Neural progenitor cell (in vitro differentiated cells): Measurements from ENCODE around the gene TPCN1. TPM values are rescaled to one million over a fixed set of nuclear protein-coding genes. Genes with fewer than 3 reads are reported as not detected.

Source experiments
- DNase-seq: peaks from one replicate; pipeline ENCODE4 v3.0.0-alpha.2; 2016; ENCODE audit warnings: low spot score
- H2AFZ ChIP-seq: fragments of 200-600 bp; sonication (generic); replicated peaks from 2 replicates; pipeline ENCODE4 v1.6.1; 2016; ENCODE audit warnings: antibody characterized with exemption
- H3F3A ChIP-seq: fragments of 200-600 bp; sonication (generic); 2 replicates; pipeline ENCODE4 v1.6.1; 2016; ENCODE audit warnings: antibody characterized with exemption, low read depth
- H3K27ac ChIP-seq: fragments of 200-600 bp; sonication (generic); 2 replicates; pipeline ENCODE4 v1.5.1; 2016; ENCODE audit warnings: mild to moderate bottlenecking
- H3K27me3 ChIP-seq: fragments of 200-600 bp; sonication (generic); 2 replicates; pipeline ENCODE4 v1.6.1; 2016; ENCODE audit warnings: mild to moderate bottlenecking, moderate library complexity
- H3K36me3 ChIP-seq: fragments of 200-600 bp; sonication (generic); 2 replicates; pipeline ENCODE4 v1.5.1; 2016
- H3K4me1 ChIP-seq: fragments of 200-600 bp; sonication (generic); 2 replicates; pipeline ENCODE4 v1.6.1; 2016; ENCODE audit warnings: mixed run types
- H3K4me2 ChIP-seq: fragments of 200-600 bp; sonication (generic); 2 replicates; pipeline ENCODE4 v1.6.1; 2016
- H3K4me3 ChIP-seq: fragments of 200-600 bp; sonication (generic); 2 replicates; pipeline ENCODE4 v1.5.1; 2016
- H3K79me2 ChIP-seq: fragments of 200-600 bp; sonication (generic); 2 replicates; pipeline ENCODE4 v1.6.1; 2016; ENCODE audit warnings: low read depth
- H3K9ac ChIP-seq: fragments of 200-600 bp; sonication (generic); 2 replicates; pipeline ENCODE4 v1.6.1; 2016
- H3K9me3 ChIP-seq: fragments of 200-600 bp; sonication (generic); 2 replicates; pipeline ENCODE4 v1.5.1; 2016; ENCODE audit warnings: low read depth
- H4K20me1 ChIP-seq: fragments of 200-600 bp; sonication (generic); 2 replicates; pipeline ENCODE4 v1.6.1; 2016; ENCODE audit warnings: low read depth
- H3K27ac Mint-ChIP-seq: 3 replicates; pipeline ENCODE4 v1.8.0; 2021; ENCODE audit warnings: mixed read lengths
- H3K27me3 Mint-ChIP-seq: 2 replicates; pipeline ENCODE4 v1.8.0; 2022; ENCODE audit warnings: low read depth, mild to moderate bottlenecking, inconsistent platforms, moderate library complexity, mixed read lengths; ENCODE audit not compliant: insufficient read depth
- H3K36me3 Mint-ChIP-seq: 3 replicates; pipeline ENCODE4 v1.8.0; 2021; ENCODE audit warnings: mixed read lengths
- H3K4me1 Mint-ChIP-seq: 3 replicates; pipeline ENCODE4 v1.8.0; 2021; ENCODE audit warnings: mixed read lengths
- H3K4me3 Mint-ChIP-seq: 3 replicates; pipeline ENCODE4 v1.8.0; 2021; ENCODE audit warnings: mild to moderate bottlenecking, moderate library complexity, mixed read lengths
- H3K9me3 Mint-ChIP-seq: 3 replicates; pipeline ENCODE4 v1.8.0; 2020; ENCODE audit warnings: mixed read lengths
- EZH2 ChIP-seq: fragments of 200-600 bp; sonication (generic); IDR thresholded peaks from 2 replicates; pipeline ENCODE4 v1.6.1; 2017; ENCODE audit warnings: antibody characterized with exemption, mild to moderate bottlenecking, moderate library complexity
- EZH2phosphoT487 ChIP-seq: fragments of 200-600 bp; sonication (generic); IDR thresholded peaks from 2 replicates; pipeline ENCODE4 v1.6.1; 2017; ENCODE audit warnings: antibody characterized with exemption
- total RNA-seq: library from RNA; depleted of rRNA; stranded (reverse); fragments of >200 nt; gene quantifications from 2 replicates; pipeline ENCODE4 v1.2.3, GENCODE V29; 2015; ENCODE audit warnings: low replicate concordance
- TF ChIP-seq, protein P1 (sequence below): fragments of 200-600 bp; sonication (generic); IDR thresholded peaks from 2 replicates; pipeline ENCODE4 v1.5.1; 2017; ENCODE audit warnings: antibody characterized with exemption, mild to moderate bottlenecking

TPCN1 gene
- total RNA-seq, 1 donor from 2014 or later, result 12.2 TPM

GRCh38 chr12:113268621-113269020 is 47.4 kb downstream of the TPCN1 start:
- peaks cover 28% of the 10 kb centered on the region for H3K4me1 Mint-ChIP-seq
- Histone ChIP-seq H3K27ac (no peak overlapping the region), H3F3A (no peaks in the 10 kb centered on the region), H3K4me2 (no peak overlapping the region), H3K36me3 (no peaks in the 10 kb centered on the region), H3K79me2 (no peaks in the 10 kb centered on the region), H3K9ac (no peak overlapping the region), H3K27me3 (no peaks in the 10 kb centered on the region), H2AFZ (no peak overlapping the region), H3K4me3 (no peak overlapping the region), H3K4me1 (peaks cover 7% of the 10 kb centered on the region), H4K20me1 (no peaks in the 10 kb centered on the region), H3K9me3 (no peaks in the 10 kb centered on the region)
- no peak overlapping the region for H3K4me3 Mint-ChIP-seq
- no peak for DNase-seq
- TF ChIP-seq EZH2phosphoT487, result no peak
- TF ChIP-seq, protein P1, sequence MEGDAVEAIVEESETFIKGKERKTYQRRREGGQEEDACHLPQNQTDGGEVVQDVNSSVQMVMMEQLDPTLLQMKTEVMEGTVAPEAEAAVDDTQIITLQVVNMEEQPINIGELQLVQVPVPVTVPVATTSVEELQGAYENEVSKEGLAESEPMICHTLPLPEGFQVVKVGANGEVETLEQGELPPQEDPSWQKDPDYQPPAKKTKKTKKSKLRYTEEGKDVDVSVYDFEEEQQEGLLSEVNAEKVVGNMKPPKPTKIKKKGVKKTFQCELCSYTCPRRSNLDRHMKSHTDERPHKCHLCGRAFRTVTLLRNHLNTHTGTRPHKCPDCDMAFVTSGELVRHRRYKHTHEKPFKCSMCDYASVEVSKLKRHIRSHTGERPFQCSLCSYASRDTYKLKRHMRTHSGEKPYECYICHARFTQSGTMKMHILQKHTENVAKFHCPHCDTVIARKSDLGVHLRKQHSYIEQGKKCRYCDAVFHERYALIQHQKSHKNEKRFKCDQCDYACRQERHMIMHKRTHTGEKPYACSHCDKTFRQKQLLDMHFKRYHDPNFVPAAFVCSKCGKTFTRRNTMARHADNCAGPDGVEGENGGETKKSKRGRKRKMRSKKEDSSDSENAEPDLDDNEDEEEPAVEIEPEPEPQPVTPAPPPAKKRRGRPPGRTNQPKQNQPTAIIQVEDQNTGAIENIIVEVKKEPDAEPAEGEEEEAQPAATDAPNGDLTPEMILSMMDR, result no peak
- TF ChIP-seq EZH2, result no peak
- H3K27me3 Mint-ChIP-seq, result peaks cover 2% of the 10 kb centered on the region
- peaks cover 6% of the 10 kb centered on the region for H3K36me3 Mint-ChIP-seq
- H3K9me3 Mint-ChIP-seq, result no peaks in the 10 kb centered on the region
- H3K27ac Mint-ChIP-seq, result no peak overlapping the region

DNA sequence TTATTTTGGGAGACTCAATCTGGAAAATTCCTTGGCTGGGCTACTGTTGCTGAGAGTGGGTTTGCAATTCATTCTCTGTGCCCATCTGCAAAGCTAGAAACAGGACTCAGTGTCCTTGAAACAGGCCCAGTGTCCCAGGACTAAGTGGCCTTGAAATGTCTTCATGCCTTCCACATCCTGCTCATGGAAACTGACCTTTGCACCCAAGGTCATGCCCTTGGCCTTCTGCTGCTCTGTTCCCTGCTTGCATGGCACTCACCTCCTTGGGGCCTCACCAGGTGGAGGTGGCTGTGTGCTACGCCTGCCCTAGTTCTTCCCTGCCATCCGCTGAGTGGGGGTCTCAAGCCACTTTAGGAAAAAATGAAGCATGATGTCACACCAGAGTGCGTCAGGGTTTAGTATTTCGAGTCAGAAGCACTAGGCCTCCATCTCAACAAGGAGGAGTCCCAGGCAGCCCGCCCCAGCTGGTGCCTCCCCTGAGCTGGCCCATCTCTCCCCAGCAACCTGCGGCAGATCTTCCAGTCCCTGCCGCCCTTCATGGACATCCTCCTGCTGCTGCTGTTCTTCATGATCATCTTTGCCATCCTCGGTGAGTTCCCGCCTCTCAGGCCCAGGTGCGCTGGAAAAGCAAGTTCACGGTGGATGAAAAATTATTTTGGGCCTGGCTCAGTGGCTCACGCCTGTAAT is 48.1 kb downstream of the TPCN1 start:
- Histone ChIP-seq H3K4me3 (no peak overlapping the region), H3K9me3 (no peaks in the 10 kb centered on the region), H4K20me1 (no peaks in the 10 kb centered on the region), H3K9ac (no peak overlapping the region), H3K27ac (no peak overlapping the region), H3K36me3 (no peaks in the 10 kb centered on the region), H2AFZ (no peak overlapping the region), H3K4me1 (peaks cover 7% of the 10 kb centered on the region), H3K79me2 (no peaks in the 10 kb centered on the region), H3F3A (no peaks in the 10 kb centered on the region), H3K27me3 (no peaks in the 10 kb centered on the region), H3K4me2 (no peak overlapping the region)
- H3K27ac Mint-ChIP-seq, result no peak overlapping the region
- H3K9me3 Mint-ChIP-seq, result no peaks in the 10 kb centered on the region
- DNase-seq, result no peak
- H3K4me1 Mint-ChIP-seq, result peaks cover 29% of the 10 kb centered on the region
- TF ChIP-seq EZH2, result no peak
- TF ChIP-seq, protein P1, result no peak
- TF ChIP-seq EZH2phosphoT487, result no peak
- H3K36me3 Mint-ChIP-seq, result peaks cover 6% of the 10 kb centered on the region
- peaks cover 3% of the 10 kb centered on the region for H3K27me3 Mint-ChIP-seq
- H3K4me3 Mint-ChIP-seq, result no peak overlapping the region

DNA sequence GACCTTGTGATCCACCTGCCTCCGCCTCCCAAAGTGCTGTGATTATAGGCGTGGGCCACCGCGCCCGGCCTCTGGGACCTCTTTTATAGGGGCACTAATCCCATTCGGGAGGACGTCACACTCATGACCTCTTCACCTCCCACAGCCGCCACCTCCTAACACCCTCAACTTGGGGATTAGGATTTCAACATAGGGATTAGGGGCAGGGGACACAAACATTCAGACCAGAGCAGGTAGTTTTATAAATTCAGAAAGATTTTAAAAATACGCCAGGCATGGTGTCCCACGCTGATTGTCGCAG is 49.4 kb downstream of the TPCN1 start:
- H3K27ac ChIP-seq, result no peak overlapping the region
- no peaks in the 10 kb centered on the region for H3K36me3 ChIP-seq
- H4K20me1 ChIP-seq, result no peaks in the 10 kb centered on the region
- TF ChIP-seq EZH2, result no peak
- no peak for TF ChIP-seq EZH2phosphoT487
- TF ChIP-seq, protein P1, result no peak
- no peak overlapping the region for H3K4me2 ChIP-seq
- peaks cover 30% of the 10 kb centered on the region for H3K4me1 Mint-ChIP-seq
- H3K9ac ChIP-seq, result no peak overlapping the region
- no peaks in the 10 kb centered on the region for H3K79me2 ChIP-seq
- H3F3A ChIP-seq, result no peaks in the 10 kb centered on the region
- no peak overlapping the region for H3K27ac Mint-ChIP-seq
- H3K4me3 ChIP-seq, result no peak overlapping the region
- DNase-seq, result no peak
- peaks cover 7% of the 10 kb centered on the region for H3K4me1 ChIP-seq
- no peaks in the 10 kb centered on the region for H3K9me3 Mint-ChIP-seq
- H2AFZ ChIP-seq, result no peak overlapping the region
- H3K27me3 ChIP-seq, result no peaks in the 10 kb centered on the region
- no peak overlapping the region for H3K4me3 Mint-ChIP-seq
- H3K27me3 Mint-ChIP-seq, result peaks cover 3% of the 10 kb centered on the region
- H3K36me3 Mint-ChIP-seq, result peaks cover 10% of the 10 kb centered on the region
- no peaks in the 10 kb centered on the region for H3K9me3 ChIP-seq
